ENCODE data around the gene PDXP. TPM values are rescaled to one million over a fixed set of nuclear protein-coding genes. Genes with fewer than 3 reads are reported as not detected.

The PDXP gene
- total and polyA plus RNA-seq, 9 of the 15 experiments (the other 6 are each of a cell fraction or from before 2014, with no cell fraction given) = 7.9 to 54.2 (median 38.8) TPM

- peak overlapping the region in 1 of 2 experiments; percentile 92; a peak in 3 of 4 replicates for H3K9ac ChIP-seq (ENCODE audit: insufficient read depth in 1 of 2, low read depth in 2 of 2, low read length in 2 of 2)
Observed at GRCh38 chr22:37638391-37639069, 20.0 kb upstream of the PDXP start.

More at GRCh38 chr22:37638391-37639069, 20.0 kb upstream of the PDXP start:
- Histone ChIP-seq H3K79me2 (ENCODE audit: control insufficient read depth, insufficient read depth, low read length) (peaks cover 11% of the 10 kb centered on the region), H3K36me3 (ENCODE audit: control insufficient read depth, insufficient read depth, low read length) (peaks cover 22% of the 10 kb centered on the region; the same call in 2 of the 3 replicates), H3K4me1 (replicated peaks in 1 of 2; ENCODE audit: control insufficient read depth in 2 of 2, insufficient read depth in 2 of 2, low read length in 2 of 2) (peaks cover 32 to 84% of the 10 kb centered on the region in 2 experiments), H3K27me3 (ENCODE audit: control insufficient read depth in 2 of 2, insufficient read depth in 2 of 2, low read length in 2 of 2) (no peaks in the 10 kb centered on the region), H3K9me1 (ENCODE audit: control insufficient read depth, insufficient read depth, low read length) (no peaks in the 10 kb centered on the region), H3K27ac (ENCODE audit: extremely low read depth, low read depth, low read length) (no peak overlapping the region), H3K4me2 (ENCODE audit: insufficient read depth, low read length) (peak overlapping the region; percentile 55; the same call in 1 of the 2 replicates), H3K4me3 (no peak overlapping the region; the same call in 1 of the 2 replicates), H3K9me3 (replicated peaks; ENCODE audit: control insufficient read depth, insufficient read depth, low read depth, low read length) (no peaks in the 10 kb centered on the region), H4K20me1 (replicated peaks; ENCODE audit: control insufficient read depth, insufficient read depth, low read length) (no peaks in the 10 kb centered on the region), H2AFZ (ENCODE audit: low read depth, low read length) (no peak overlapping the region)
- ATAC-seq = no peak
- in situ Hi-C loops (cut with MboI) (no loop called here), intact Hi-C loops (cut with micrococcal nuclease) (no loop called here)
- ChIA-PET POLR2A (interaction anchor here (0.6 to 2.5 kb wide), 8 partner anchors 11 to 1399 kb away, joined by 3 to 12 read pairs (median 3); partner anchors contain the start of gene APOL2), CTCF (ENCODE audit: low intra/inter-chr PET ratio) (no interaction called here)
- FAIRE-seq = no peak
- DNase-seq (ENCODE audit: extremely low read depth in 1 of 4, low spot score in 3 of 4) = no peak
- TF ChIP-seq, protein P1, sequence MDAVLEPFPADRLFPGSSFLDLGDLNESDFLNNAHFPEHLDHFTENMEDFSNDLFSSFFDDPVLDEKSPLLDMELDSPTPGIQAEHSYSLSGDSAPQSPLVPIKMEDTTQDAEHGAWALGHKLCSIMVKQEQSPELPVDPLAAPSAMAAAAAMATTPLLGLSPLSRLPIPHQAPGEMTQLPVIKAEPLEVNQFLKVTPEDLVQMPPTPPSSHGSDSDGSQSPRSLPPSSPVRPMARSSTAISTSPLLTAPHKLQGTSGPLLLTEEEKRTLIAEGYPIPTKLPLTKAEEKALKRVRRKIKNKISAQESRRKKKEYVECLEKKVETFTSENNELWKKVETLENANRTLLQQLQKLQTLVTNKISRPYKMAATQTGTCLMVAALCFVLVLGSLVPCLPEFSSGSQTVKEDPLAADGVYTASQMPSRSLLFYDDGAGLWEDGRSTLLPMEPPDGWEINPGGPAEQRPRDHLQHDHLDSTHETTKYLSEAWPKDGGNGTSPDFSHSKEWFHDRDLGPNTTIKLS (IDR thresholded peaks at IDR 0.05; ENCODE audit: borderline replicate concordance, low read depth) = no peak
- TF ChIP-seq TFAP4 (CRISPR knock-in tag; IDR thresholded peaks at IDR 0.05; ENCODE audit: borderline replicate concordance) (0 out of 2 replicates have a peak, but pooled peaks have one; percentile 27), ZKSCAN8 (CRISPR knock-in tag; IDR thresholded peaks at IDR 0.05) (peak; percentile 52; the same call in 1 of the 2 replicates)
- BruUV-seq (replicated peaks) = no TSS peak
- WGBS (ENCODE audit: insufficient coverage, low coverage, missing lambda C conversion rate) = 75% methylated on average over 9 of the region's 11 CpGs
